Activated CD8-positive, alpha-beta memory T cell treated with anti-CD3 and anti-CD28 coated beads for 24 hours (primary cell): ENCODE results near the gene FBXL22.
"Not testable (repeated sequence)": the region's sequence is repeated elsewhere in the genome, so short reads cannot be mapped to it uniquely, and the experiment has no call there.

Source experiments
- DNase-seq: peaks from one replicate; pipeline ENCODE4 v3.0.0-alpha.2; 2020

FBXL22 gene

DNA sequence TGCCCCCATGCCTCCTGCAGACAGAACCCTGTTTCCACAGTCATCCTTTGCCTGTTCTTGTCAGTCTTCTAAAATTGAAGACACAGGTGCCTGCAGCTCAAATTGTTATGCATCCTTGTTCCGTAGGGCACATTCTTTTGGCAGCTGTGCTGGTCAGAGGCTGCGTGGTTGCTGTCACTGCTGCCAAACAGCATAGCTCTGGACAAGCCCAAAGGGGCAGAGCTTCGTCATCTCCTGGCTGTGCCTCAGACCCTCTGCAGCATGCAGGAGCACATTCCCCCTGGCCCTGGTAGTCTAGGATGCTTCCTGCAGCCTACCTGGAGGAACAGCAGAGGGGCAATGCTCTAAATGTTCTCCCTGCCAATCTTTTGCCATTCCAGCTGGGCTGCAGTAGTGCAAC lies 2.1 kb upstream of the FBXL22 start:
- DNase-seq = no peak

DNA sequence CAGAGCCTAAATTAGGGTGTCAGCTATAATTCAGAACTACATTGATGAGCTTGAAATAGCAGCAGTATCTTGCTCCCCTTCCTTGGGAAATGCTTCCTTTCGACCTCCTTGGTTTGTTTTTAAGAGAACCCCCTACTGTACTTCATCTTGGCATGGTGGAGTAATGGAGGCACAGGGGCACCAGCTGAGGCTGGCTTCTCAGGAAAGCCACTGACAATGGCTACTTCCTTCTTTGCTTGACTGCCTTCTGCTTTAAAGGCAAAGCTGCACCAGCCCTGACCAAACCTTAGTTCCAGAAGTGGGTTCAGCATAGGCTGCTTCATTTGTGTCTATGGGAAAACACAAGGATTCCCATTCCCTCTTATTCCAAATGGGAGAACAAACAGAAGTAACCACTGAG lies 1.5 kb upstream of the FBXL22 start:
- no peak for DNase-seq

DNA sequence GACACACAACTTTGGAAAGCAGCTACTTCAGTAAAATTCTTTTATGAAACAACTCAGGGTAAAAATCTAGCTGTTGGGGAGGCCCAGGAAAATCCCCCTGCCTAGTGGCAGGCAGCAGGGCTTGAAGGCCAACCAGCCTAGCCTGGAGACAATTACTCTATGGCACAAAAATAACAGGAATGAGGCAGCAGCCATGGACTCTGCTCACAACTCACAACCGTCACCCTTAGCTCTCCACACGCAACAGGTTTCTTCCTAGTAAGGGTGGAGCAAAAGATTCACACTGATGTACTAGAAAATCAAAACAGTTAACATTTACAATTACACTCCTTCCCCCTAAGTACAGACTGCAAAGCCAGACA lies 530 bp upstream of the FBXL22 start:
- DNase-seq = no peak

DNA sequence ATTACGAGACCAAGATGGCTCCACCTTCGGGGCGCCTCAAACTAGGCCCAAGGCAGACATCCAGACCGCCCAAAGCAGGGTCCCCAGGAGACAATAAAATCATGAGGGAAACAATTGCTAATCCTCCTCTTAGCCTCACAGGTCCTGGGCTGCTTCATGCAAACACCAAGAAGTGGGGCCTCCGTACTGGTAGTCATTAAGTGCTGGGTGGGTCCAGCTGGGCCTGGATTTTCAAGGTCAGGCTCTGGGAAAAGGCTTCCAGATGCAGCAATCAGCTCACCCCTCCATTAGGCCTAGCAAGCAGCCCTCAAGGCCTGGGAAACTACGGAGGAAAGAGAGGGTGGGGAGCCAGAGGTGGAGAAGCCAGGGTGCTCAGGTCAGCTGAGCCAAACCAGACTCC lies 634 bp downstream of the FBXL22 start:
- no peak for DNase-seq

DNA sequence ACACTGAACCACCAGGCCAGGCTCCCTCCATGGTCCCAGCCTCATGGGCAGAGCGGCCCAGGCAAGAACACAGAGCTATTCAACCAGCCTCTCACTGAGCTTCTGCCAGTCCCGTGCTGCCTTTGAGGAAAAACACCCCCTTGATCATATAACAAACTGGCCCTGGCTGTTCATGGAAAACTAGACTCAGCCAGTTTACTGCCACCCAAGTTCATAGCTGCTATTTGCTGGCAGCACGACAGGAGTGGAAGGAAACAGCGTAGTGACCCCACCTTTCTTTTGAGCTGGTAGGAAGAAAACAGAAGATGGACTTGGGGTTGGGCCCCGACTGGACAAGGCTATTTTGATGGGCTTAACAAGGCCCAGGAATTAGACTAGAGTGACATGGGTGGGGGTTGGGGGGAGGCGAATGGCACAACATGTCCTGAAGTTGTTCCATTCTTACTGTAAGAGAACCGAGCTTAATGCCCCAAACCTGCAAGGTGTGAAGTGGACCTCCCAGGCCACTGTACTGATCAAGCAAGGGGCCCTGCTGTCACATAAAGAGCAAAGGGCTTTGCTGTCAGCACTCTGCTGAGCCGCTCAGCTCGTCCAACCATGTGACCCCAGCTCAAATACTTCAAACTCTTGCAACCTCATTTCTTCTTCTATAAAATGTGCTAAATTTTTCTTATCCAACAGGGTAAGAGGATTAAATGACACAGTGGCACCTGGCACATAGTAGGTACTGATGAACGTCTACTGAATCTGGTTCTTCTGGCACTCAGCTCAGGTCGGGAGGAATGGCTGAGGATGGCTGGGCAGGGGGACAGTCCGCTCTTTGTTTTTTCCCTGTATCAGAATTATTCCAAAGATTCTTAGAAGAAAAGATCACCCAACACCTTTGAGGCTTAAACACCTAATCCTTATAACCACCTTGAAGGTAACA lies 1.6 kb downstream of the FBXL22 start:
- DNase-seq = no peak

DNA sequence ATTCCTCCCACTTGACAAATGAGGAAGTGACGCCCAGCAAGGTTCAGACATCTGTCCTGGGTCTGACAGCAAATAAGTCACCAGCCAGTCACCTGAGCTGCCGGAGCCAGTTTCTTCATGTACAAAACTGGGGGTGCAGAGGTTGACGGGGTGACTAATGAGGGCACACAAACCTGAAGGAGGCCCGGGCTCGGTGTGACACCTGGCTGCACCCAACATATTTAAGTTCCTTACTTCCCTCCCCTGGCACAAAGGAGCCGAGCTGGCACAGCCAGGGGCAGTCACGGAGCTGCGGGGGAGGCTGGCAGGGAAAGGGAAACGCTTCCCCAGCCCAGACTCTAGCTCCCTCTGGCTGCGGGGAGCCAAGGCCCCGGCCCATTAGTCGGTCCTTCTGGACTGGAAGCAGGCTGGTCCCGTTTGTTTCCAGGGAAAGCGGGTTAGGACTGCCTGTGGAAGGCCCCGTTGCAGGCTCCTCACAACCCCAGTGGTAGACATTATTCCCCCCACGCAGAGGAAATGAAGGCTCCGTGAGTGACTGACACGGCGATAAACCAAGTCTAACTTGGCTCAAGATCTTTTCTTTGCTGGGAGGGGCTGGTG lies 2.3 kb downstream of the FBXL22 start:
- DNase-seq = peak; percentile 78

DNA sequence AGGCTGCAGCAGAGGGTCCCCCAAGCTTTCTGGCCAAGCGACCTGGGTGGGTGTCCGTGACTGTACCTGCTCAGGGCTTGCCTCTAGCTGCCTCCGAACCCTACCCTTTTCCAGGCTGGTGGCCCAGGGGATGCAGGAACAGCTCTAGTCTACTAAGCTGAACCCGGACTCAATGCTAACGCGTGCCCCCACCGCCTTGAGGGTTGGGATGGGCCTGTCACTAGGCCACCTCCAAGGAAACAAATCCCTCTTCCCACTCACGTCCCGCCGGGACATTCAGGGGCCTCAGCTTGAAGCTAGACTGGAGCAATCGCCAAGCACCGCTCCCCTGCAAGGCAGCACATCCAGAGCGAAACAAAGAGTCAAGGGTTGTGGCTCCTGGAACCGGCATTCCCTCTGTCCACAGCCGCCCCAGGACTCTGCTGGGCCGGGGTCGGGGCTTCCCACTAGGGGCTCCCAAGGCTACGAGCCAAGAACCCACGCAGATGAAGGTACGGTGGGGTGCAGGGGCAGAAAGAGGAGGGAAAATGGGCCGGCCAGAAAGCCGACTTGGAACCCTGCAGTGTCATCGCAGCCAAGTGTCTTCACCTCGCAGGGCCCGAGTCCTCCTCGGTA lies 2.9 kb downstream of the FBXL22 start:
- no peak for DNase-seq

DNA sequence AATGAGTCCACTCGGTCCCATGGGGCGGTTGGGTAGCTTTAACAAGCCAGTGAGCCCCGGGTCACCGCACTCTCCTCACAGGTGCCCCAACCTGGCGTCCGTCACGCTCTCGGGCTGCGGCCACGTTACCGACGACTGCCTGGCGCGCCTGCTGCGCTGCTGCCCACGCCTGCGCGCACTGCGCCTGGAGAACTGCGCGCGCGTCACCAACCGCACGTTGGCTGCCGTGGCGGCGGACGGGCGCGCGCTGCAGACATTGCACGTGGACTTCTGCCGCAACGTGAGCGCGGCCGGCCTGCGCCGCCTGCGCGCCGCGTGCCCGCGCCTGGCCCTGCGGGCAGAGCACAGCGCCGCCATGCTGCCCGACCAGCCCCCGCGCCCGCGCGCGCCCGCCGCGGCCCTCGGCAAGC lies 3.4 kb downstream of the FBXL22 start:
- peak; percentile 94 for DNase-seq

DNA sequence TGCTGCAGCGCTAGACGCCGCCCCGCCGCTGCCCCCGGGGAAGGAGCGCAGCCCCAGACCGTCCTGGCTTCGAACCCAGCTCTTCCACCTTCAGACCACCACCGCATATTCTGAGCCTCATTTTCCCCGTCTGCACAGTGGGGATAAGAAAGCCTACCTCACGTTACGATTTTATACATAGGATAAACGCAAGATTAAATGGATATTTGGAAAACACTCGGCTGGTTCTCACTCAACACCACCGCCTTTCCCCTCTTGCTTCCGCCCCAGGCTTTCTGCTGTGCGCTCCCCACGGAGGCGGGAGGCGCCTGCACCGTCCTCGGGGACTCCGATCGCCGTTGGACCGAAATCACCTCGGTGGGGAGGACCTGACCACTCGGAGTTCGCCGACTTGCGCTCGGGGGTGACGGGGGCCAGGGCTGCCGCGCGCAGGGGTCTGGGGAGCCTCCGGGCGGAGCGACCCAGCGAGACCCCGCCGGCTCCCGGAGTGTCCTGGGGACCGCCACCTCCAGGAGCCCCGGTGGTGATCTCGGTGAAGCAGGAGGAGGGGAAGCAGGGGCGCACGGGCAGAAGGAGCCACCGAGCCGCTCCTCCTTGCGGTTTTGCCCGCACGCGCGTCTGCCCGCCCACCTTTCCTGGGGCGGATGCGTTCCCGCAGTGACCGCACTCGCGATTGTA lies 4.0 kb downstream of the FBXL22 start:
- DNase-seq = peak; percentile 84

DNA sequence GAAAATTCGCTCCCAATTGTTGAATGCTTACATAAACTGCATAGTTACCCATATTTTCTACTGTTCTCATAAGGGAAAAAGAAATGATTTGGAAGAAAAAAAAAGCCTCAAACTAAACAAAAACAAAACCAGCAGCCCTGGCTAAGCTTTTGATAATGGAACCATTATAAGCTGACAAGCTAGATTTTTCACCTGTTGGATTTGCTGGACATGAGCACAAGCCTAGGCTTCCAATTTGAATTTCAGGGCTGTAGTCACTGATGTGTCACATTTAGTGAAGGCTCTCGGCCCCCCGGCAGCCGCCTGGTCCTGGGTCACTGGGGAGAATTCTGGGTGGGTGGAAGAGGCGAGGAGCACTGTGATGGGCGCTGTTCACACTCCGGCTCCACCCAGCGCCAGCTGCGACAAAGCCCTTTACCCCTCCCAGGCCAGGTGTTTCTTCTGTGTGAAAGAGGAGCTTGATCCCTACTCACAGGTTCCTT lies 4.6 kb downstream of the FBXL22 start:
- DNase-seq = no peak

DNA sequence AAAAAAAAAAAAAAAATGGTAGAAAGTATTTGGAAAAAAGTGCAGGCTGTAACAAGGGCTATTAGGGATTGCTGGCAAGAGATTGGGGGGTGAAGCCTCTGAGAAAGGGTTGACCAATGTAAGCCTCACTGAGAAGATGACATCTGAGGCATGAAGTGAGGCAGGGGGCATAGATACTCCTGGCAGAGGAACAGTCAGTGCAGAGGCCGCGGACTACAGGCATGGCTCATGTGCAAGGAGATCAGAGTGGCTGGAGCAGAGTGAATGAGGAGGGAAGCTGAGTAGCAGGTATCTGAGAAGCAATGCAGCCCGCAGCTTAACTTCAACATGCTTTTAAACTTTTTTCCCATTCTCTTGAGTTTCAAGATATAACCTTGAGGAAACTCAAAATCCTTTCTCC lies 5.4 kb downstream of the FBXL22 start:
- no peak for DNase-seq

DNA sequence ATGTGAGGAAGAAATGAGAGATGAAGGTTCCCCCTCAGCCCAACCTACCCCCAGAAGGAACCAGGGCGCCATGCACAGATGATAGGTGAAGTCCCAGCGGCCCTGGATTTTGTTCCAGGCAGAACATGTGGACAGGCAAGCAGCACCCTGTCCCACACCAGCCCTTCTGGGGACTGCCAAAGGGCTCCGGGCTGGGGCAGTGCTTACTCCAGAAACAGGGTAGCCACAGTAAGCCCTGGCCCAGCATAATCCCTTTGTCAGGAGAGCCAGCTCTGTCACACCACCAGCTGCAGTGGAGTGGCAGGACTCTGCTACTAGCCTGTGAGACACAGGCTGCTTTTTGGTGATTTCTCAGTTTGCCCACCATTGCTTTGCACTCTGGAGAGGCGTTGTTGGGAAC lies 6.3 kb downstream of the FBXL22 start:
- no peak for DNase-seq

DNA sequence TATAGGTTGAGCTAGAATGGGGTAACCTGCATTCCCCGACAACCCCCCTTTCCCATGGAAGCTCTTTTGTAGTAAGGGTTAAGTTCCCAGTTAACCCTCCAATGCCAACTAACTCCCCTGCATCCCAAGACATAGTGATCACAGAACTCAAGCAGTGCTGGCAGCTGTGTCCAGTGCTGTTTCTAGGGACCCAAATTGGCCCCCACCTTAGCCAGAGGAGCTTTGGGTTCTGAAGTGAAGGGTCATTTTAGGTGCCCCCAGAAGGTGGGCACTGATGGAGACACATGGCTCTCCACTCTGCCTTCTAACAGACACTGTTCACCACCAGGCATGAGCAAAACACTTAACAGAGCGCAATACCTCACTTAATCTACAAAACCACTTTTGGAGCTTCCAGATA lies 7.1 kb downstream of the FBXL22 start:
- no peak for DNase-seq

DNA sequence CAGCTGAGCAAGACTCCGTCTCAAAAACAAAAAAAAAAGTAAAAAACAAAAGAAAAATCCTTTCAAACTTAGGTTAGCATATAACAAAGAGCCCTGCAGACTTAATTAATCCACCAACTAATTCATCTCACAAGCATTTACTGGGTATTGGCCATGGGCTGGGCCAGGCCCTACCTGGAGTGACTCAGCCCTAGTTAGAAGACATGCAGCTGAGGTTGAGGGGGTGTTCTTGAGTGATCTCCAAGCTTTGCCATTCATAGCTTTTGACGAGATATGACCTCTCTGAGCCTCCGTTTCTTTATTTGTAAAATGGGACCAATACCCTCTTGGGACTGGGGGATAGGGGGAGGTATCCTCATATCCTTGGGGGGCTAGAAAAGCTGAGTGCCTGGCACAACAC lies 7.8 kb downstream of the FBXL22 start:
- no peak for DNase-seq

DNA sequence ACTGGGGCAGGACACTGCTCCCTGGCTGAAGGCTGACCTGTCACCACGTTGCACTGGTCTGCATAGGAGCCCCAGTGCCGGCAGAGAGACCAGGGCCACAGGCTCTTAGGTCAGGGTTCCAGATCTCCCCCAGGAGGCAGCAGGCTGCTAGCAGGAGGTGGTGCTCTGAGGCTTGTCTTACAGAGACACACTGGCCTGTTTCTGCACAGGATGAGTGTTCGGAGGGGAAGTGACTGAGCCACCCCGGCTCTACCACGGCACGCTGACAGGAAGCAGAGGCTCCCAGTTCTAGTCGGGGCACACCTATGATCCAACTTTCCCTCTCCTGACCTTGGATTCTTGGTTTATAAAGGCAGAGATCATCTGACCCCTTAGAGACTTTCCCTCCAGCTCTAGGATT lies 8.6 kb downstream of the FBXL22 start:
- DNase-seq = peak; percentile 77

DNA sequence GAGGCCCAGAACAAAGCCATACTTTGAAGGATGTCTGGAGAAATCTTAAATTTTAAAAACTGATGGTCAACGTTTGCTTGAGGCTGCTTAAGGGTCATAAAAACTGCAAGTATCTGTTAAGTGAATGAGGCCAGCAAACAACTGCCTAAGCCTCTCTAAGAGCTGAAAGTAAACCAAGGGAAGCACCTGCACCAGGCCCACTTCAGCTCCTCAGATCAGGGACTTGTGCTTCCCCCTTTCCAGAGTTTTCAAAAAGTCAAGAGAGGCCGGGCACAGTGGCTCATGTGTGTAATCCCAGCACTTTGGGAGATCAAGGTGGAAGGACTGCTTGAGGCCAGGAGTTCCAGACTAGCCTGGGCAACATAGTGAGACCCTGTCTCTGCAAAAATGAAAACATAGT lies 9.1 kb downstream of the FBXL22 start:
- no peak for DNase-seq

DNA sequence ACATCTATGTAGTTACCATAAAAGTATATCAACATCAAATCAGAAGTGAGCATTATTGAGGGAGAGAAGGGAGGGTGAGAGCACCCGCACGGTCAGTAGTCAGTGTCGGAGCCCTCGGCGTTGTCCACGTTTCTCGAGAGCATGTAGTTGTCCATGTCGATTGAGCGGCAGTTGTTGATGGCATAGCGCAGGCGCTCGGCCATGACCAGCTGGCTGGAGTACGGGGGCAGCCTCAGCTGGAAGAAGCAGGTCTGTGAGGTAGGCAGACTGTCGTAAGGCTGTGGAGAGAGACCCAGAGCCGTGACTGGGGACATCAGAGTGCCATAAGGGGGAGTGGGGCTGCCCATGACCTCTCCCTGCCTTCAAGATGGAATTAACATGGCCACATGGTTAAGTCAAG lies 11.8 kb downstream of the FBXL22 start:
- no peak for DNase-seq

DNA sequence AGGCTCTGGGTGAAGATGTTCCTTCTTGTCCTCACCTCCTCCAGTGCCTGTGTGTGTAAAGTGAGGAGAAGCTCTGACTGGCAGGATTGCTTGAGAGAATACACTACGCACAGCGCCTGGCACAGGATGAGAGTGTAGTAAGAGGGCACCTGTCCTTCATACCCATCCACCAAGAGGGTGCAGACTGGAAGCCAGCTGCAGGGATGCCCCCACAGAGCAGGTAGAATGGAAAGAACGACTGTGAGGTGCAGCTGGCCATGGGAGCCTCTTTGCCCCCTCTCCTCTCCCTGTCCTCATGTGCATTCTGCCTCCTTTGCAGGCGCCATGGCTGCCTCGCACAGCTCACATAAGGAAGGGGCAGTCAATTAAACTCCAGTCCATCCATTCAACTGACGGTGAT lies 12.3 kb downstream of the FBXL22 start:
- no peak for DNase-seq

DNA sequence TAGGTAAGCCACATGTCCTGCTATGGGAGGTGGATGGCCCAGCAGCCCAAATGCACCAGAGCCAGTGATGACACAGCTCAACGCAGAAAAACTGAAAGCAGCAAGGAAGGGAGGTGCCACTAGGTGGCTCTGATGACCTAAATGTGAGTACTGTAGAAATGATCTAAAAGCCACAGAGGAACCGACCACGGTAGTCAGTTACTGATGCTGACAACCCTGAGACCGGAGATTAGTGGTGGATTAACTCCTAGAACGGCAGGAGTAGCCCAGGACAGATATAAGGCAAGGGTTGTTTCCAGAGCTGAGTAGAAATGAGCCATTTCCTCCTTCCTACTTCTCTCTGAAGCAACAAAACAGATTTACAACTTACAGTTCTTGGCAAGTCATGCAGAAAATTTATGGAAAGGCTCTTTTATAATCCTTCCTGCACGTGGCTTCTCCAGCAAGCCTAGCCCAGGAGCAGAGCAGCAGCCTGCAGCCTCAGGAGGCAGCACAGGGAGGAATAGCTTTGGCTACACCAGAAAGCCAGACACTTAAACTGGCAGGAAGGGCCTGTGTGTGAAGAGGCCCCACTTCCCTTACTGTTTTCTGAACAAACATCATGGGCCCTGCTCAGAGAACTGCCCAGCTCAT lies 13.1 kb downstream of the FBXL22 start:
- peak; percentile 84 for DNase-seq

DNA sequence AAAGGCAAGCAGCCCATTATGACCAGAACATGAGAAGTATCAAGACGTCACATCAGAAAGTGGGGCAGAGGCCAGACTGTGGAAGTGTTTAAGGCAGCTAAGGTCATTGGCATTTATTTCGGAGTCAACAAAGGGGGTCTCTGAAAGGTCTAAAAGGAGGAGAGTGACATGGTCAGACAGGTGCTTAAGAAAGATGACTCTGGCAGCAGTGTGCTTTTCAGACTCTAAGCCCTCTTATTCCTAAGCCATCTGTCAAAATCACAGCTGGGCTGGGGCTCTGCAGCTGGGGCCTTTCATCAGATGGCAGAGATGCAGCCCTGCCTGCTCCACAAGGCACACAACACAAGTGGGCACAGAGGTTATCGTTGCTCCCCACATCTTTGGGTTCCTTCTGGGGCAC lies 14.0 kb downstream of the FBXL22 start:
- DNase-seq = no peak

DNA sequence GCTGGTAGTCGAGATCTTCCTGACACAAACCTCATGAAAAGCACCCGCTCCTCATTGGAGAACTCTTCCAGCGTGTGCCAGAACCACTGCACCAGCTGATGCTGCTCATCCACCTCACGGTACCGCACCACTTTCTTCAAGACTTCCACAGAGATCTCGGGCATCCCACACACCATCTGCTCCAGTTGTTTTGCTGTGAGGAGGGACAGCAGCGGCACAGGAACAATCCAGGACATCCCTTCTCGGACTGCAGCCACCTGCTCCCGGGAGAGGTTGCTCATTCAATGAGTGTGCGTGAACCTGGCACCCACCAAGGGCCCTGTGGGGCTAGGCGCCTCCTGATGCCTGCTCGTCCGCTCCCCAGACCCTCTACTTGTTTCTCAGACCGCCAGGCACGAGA lies 15.1 kb downstream of the FBXL22 start:
- DNase-seq = no peak

DNA sequence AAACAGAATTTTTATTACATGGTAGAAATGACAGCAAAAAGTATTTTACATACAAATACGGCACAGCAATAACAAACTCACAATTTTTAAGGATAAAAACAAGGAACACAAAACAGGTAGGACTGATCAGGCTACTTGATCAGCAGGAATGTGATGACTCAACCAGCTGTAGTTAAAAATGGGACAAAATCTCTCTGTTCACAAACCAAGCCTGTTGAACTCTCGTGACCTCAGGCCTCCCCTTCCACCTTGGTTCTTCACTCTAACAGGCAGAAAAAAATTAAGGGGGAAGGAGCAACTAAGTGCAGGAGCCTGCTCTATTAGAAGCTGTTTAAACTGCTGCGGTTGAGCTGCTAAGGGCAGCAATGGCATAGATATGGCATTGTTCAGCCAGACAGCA lies 18.7 kb downstream of the FBXL22 start:
- no peak for DNase-seq

DNA sequence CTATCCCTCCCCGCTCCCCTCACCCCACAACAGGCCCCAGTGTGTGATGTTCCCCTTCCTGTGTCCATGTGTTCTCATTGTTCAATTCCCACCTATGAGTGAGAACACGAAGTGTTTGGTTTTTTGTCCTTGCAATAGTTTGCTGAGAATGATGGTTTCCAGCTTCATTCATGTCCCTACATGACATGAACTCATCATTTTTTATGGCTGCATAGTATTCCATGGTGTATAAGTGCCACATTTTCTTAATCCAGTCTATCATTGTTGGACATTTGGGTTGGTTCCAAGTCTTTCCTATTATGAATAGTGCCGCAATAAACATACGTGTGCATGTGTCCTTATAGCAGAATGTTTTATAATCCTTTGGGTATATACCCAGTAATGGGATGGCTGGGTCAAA lies 20.0 kb downstream of the FBXL22 start:
- not testable (repeated sequence) for DNase-seq
